PFSK-1 (cell line): ENCODE data around the gene RASGRF1.

ENCODE experiments used
- FOXP2 ChIP-seq: optimal IDR thresholded peaks from 2 replicates; pipeline ENCODE3; 2011; ENCODE audit warnings: borderline replicate concordance, control low read depth, inconsistent platforms; ENCODE audit not compliant: insufficient read depth; ENCODE audit errors: extremely low read length, extremely low read depth
- POLR2AphosphoS5 ChIP-seq: IDR thresholded peaks from 2 replicates; pipeline ENCODE4 v1.6.1; 2012; ENCODE audit warnings: low read depth, mild to moderate bottlenecking, control low read depth, low read length, moderate library complexity
- REST ChIP-seq, 2 experiments: IDR thresholded peaks; 2 replicates each; pipeline versions ENCODE4 v1.6.1 to v1.8.0; 2011 to 2012; ENCODE audit warnings: low read depth in 2 of 2, low read length in 2 of 2, control low read depth in 1 of 2, inconsistent platforms in 1 of 2, mild to moderate bottlenecking in 1 of 2, moderate library complexity in 1 of 2; ENCODE audit not compliant: insufficient read depth in 1 of 2
- SIN3A ChIP-seq: IDR thresholded peaks from 2 replicates; pipeline ENCODE4 v1.6.1; 2012; ENCODE audit warnings: mild to moderate bottlenecking, low read length, moderate library complexity, borderline replicate concordance; ENCODE audit not compliant: insufficient read depth
- TAF1 ChIP-seq: IDR thresholded peaks from 2 replicates; pipeline ENCODE4 v1.6.1; 2012; ENCODE audit warnings: low read length, control low read depth, borderline replicate concordance; ENCODE audit not compliant: insufficient read depth

Gene RASGRF1

GRCh38 chr15:78923015-78923414 is 167.6 kb downstream of the RASGRF1 start:
- TF ChIP-seq SIN3A (no peak), TAF1 (no peak), POLR2AphosphoS5 (no peak), REST (IDR thresholded peaks at IDR 0.05; ENCODE audit: insufficient read depth in 1 of 2, low read depth in 2 of 2, low read length in 2 of 2) (no peak), FOXP2 (no peak)

- no peak for TF ChIP-seq SIN3A
- TF ChIP-seq FOXP2: no peak
- TF ChIP-seq REST (IDR thresholded peaks at IDR 0.05; ENCODE audit: insufficient read depth in 1 of 2, low read depth in 2 of 2, low read length in 2 of 2): no peak
- no peak for TF ChIP-seq TAF1
- no peak for TF ChIP-seq POLR2AphosphoS5
These were observed 168.1 kb downstream of the RASGRF1 start for GRCh38 chr15:78922527-78922926.

- TF ChIP-seq TAF1: no peak
- no peak for TF ChIP-seq POLR2AphosphoS5
- no peak for TF ChIP-seq FOXP2
- no peak for TF ChIP-seq SIN3A
- no peak for TF ChIP-seq REST (IDR thresholded peaks at IDR 0.05; ENCODE audit: insufficient read depth in 1 of 2, low read depth in 2 of 2, low read length in 2 of 2)
These were observed 168.6 kb downstream of the RASGRF1 start for GRCh38 chr15:78921940-78922339.

GRCh38 chr15:78921517-78921916 is 169.1 kb downstream of the RASGRF1 start:
- TF ChIP-seq POLR2AphosphoS5: no peak
- no peak for TF ChIP-seq SIN3A
- no peak for TF ChIP-seq REST (IDR thresholded peaks at IDR 0.05; ENCODE audit: insufficient read depth in 1 of 2, low read depth in 2 of 2, low read length in 2 of 2)
- no peak for TF ChIP-seq TAF1
- no peak for TF ChIP-seq FOXP2

- TF ChIP-seq TAF1: no peak
- TF ChIP-seq REST (IDR thresholded peaks at IDR 0.05; ENCODE audit: insufficient read depth in 1 of 2, low read depth in 2 of 2, low read length in 2 of 2): no peak
- no peak for TF ChIP-seq FOXP2
These were observed 172.7 kb downstream of the RASGRF1 start for GRCh38 chr15:78917888-78918287.
